Astrocyte (in vitro differentiated cells and primary cell): ENCODE measurements around the gene SPPL2B.

ENCODE experiments used
- CTCF ChIP-seq: IDR thresholded peaks from 2 replicates; pipeline ENCODE4 v1.5.1; 2011; ENCODE audit warnings: low read depth, mild to moderate bottlenecking, inconsistent platforms, low read length, moderate library complexity; ENCODE audit not compliant: insufficient read depth
- EZH2 ChIP-seq: IDR thresholded peaks from 2 replicates; pipeline ENCODE4 v1.6.1; 2012; ENCODE audit warnings: mild to moderate bottlenecking, low read length, inconsistent platforms; ENCODE audit not compliant: insufficient read depth

GRCh38 chr19:2280633-2281264 is 47.7 kb upstream of the SPPL2B start:
- TF ChIP-seq CTCF: no peak
- no peak for TF ChIP-seq EZH2
